PFSK-1 (cell line): ENCODE measurements around the gene RPLP1.

ENCODE experiments used
- FOXP2 ChIP-seq: optimal IDR thresholded peaks from 2 replicates; pipeline ENCODE3; 2011; ENCODE audit warnings: borderline replicate concordance, control low read depth, inconsistent platforms; ENCODE audit not compliant: insufficient read depth; ENCODE audit errors: extremely low read length, extremely low read depth
- POLR2AphosphoS5 ChIP-seq: IDR thresholded peaks from 2 replicates; pipeline ENCODE4 v1.6.1; 2012; ENCODE audit warnings: low read depth, mild to moderate bottlenecking, control low read depth, low read length, moderate library complexity
- SIN3A ChIP-seq: IDR thresholded peaks from 2 replicates; pipeline ENCODE4 v1.6.1; 2012; ENCODE audit warnings: mild to moderate bottlenecking, low read length, moderate library complexity, borderline replicate concordance; ENCODE audit not compliant: insufficient read depth
- TAF1 ChIP-seq: IDR thresholded peaks from 2 replicates; pipeline ENCODE4 v1.6.1; 2012; ENCODE audit warnings: low read length, control low read depth, borderline replicate concordance; ENCODE audit not compliant: insufficient read depth
- TF ChIP-seq, protein P1 (sequence below), 2 experiments: IDR thresholded peaks; 2 replicates each; pipeline versions ENCODE4 v1.6.1 to v1.8.0; 2011 to 2012; ENCODE audit warnings: low read depth in 2 of 2, low read length in 2 of 2, control low read depth in 1 of 2, inconsistent platforms in 1 of 2, mild to moderate bottlenecking in 1 of 2, moderate library complexity in 1 of 2; ENCODE audit not compliant: insufficient read depth in 1 of 2

Gene RPLP1

DNA sequence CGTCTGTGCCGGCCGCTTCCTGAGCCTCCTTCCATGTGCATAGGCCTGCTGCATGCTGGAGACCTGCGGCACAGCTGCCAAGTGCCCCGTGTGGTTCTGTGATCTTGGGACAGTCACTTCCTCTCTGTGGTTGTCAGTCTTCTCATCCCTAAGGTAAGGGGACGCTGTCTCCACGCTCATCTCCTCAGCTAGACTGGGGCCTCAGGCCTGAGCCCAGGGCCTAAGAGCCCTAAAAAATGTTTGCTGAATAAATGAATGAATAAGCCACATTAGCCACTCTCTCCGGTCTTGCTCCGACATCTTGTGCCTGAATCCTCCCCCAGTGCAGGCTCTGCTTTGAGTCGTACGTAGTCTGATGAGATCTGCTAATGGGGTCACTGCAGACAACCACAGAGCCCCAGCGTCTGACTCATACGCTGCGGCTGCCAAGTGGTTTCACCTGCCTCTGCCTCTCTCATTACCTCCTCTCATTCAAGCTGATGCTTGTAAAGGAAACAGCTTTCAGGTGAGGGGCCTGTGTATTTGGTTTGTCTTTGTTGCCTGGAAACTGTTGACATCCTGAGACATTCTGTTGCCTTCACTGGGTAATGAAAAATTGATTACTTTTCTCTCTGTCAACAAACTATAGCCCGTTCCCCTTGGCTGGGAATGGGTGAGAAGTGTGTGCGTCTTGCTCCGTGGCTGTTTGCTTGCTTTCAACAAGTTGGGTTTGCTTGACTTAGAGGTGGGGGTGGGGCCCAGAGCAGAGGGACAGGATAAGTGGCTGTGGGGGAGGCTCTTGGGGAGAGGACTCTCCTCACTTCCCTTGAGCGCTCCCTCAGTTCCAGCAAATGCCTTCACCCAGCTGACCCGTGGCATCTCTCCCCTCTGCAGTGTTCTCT is 15.9 kb downstream of the RPLP1 start:
- TF ChIP-seq FOXP2 (peak; percentile 18), SIN3A (no peak)

DNA sequence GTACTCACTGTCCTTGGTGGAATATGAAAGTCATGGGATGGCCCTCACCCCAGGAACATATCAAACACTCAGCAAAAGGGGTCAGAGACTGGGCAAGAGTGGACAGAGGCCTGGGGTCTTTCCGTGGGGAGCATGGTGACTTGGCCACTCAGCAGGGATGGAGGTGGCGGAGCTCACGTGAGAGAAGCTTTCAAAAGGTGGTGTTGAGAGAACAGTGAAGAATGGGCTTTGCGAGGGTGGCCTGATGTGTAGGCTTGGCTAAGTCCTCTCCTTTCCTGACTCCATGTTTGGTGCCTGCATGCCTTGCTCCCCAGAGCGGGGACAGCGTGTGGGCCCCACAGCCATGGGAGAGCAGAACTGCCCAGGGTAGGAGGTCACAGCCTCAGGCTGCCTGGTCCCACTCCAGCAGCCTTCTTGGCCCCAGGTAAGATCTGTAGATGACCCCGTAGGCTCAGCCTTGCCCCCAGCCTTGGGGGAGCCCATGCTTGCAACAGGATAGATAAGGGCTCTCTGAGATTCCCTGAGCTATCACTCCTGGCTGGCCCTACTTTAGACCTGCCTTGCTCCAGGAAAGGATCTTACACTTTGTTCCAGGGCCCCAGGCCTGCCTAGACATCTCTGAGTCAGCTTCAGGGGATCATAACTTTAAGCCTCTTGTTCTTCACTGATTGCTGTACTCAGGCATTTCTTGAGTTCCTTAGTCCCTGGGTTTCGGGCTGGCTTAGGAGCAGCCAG is 17.0 kb downstream of the RPLP1 start:
- TF ChIP-seq, protein P1, sequence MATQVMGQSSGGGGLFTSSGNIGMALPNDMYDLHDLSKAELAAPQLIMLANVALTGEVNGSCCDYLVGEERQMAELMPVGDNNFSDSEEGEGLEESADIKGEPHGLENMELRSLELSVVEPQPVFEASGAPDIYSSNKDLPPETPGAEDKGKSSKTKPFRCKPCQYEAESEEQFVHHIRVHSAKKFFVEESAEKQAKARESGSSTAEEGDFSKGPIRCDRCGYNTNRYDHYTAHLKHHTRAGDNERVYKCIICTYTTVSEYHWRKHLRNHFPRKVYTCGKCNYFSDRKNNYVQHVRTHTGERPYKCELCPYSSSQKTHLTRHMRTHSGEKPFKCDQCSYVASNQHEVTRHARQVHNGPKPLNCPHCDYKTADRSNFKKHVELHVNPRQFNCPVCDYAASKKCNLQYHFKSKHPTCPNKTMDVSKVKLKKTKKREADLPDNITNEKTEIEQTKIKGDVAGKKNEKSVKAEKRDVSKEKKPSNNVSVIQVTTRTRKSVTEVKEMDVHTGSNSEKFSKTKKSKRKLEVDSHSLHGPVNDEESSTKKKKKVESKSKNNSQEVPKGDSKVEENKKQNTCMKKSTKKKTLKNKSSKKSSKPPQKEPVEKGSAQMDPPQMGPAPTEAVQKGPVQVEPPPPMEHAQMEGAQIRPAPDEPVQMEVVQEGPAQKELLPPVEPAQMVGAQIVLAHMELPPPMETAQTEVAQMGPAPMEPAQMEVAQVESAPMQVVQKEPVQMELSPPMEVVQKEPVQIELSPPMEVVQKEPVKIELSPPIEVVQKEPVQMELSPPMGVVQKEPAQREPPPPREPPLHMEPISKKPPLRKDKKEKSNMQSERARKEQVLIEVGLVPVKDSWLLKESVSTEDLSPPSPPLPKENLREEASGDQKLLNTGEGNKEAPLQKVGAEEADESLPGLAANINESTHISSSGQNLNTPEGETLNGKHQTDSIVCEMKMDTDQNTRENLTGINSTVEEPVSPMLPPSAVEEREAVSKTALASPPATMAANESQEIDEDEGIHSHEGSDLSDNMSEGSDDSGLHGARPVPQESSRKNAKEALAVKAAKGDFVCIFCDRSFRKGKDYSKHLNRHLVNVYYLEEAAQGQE (IDR thresholded peaks at IDR 0.05; ENCODE audit: insufficient read depth in 1 of 2, low read depth in 2 of 2, low read length in 2 of 2): no peak
- TF ChIP-seq FOXP2 (no peak), TAF1 (no peak), POLR2AphosphoS5 (no peak), SIN3A (no peak)

DNA sequence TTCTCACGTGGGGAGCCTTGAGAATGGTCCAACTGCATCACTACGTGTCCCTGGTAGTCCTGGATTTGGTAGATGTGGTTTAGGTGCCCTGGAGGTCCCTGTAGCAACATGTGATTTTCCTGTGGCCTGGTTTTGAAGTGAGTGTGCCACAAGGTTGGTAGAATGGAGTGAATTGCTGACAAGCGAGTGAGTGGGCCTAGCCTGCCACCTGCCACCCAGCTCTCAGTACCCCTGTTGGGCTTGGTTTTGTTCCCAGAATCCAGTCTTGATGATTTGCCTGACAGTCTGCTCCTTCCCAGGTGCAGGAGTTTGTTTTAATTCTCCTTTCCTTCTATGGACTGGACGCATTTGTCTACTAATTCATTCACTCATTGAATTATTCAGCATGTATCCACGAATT is 19.4 kb downstream of the RPLP1 start:
- TF ChIP-seq FOXP2 (no peak), TAF1 (no peak), POLR2AphosphoS5 (no peak), SIN3A (no peak)
- TF ChIP-seq, protein P1 (IDR thresholded peaks at IDR 0.05; ENCODE audit: insufficient read depth in 1 of 2, low read depth in 2 of 2, low read length in 2 of 2): no peak

GRCh38 chr15:69472562-69472961 is 19.9 kb downstream of the RPLP1 start:
- TF ChIP-seq, protein P1 (IDR thresholded peaks at IDR 0.05; ENCODE audit: insufficient read depth in 1 of 2, low read depth in 2 of 2, low read length in 2 of 2): no peak
- no peak for TF ChIP-seq TAF1
- TF ChIP-seq SIN3A: no peak

- no peak for TF ChIP-seq SIN3A
- TF ChIP-seq, protein P1 (IDR thresholded peaks at IDR 0.05; ENCODE audit: insufficient read depth in 1 of 2, low read depth in 2 of 2, low read length in 2 of 2): no peak
- no peak for TF ChIP-seq FOXP2
- TF ChIP-seq POLR2AphosphoS5: no peak
- no peak for TF ChIP-seq TAF1
Observed at GRCh38 chr15:69474291-69474690, 21.7 kb downstream of the RPLP1 start.
